H1 (cell line): ENCODE results near the gene RPL21. TPM values are rescaled to one million over a fixed set of nuclear protein-coding genes. Genes with fewer than 3 reads are reported as not detected.

Experiments used
- CTCF ChIA-PET: fragments of 300-600 bp; sonication (Branson Sonifier 250); formaldehyde crosslinking; loops from one replicate; lab custom pipeline; 2021; ENCODE audit not compliant: partially characterized antibody; lab: Charles Lee
- POLR2A ChIA-PET: fragments of 300-600 bp; sonication (Branson Sonifier 250); formaldehyde crosslinking; loops from one replicate; lab custom pipeline; 2021; ENCODE audit warnings: inconsistent platforms; ENCODE audit not compliant: partially characterized antibody; lab: Charles Lee
- DNase-seq, 2 experiments: peaks; one replicate each; pipeline versions ENCODE4 v3.0.0 to v3.0.0-alpha.2; 2010 to 2022; ENCODE audit warnings: low spot score in 2 of 2, low read depth in 1 of 2, mixed read lengths in 1 of 2
- FAIRE-seq: peaks from 2 replicates; lab custom pipeline; 2011; peaks lifted over from hg19 to GRCh38; lab: Jason Lieb, UNC
- H2AFZ ChIP-seq: 2 replicates; pipeline ENCODE4 v1.8.1; 2012; ENCODE audit warnings: low read length, inconsistent platforms
- H2AK5ac ChIP-seq: 2 replicates; pipeline ENCODE4 v1.6.1; 2013; ENCODE audit warnings: low read depth, low read length
- H2BK120ac ChIP-seq: replicated peaks from 2 replicates; pipeline ENCODE3; 2013; ENCODE audit warnings: low read depth, low read length, inconsistent platforms
- H2BK12ac ChIP-seq: 2 replicates; pipeline ENCODE4 v1.6.1; 2013; ENCODE audit warnings: low read depth, low read length
- H2BK15ac ChIP-seq: 2 replicates; pipeline ENCODE4 v1.6.1; 2013; ENCODE audit warnings: low read length
- H2BK20ac ChIP-seq: 2 replicates; pipeline ENCODE4 v1.6.1; 2013; ENCODE audit warnings: low read length
- H2BK5ac ChIP-seq: 2 replicates; pipeline ENCODE4 v1.6.1; 2013; ENCODE audit warnings: low read depth, low read length
- H3K14ac ChIP-seq: 2 replicates; pipeline ENCODE4 v1.6.1; 2013; ENCODE audit warnings: inconsistent platforms; ENCODE audit not compliant: insufficient read length
- H3K18ac ChIP-seq: 2 replicates; pipeline ENCODE4 v1.6.1; 2013; ENCODE audit warnings: low read length; ENCODE audit errors: extremely low read depth
- H3K23ac ChIP-seq: 2 replicates; pipeline ENCODE4 v1.6.1; 2013; ENCODE audit warnings: inconsistent platforms; ENCODE audit not compliant: insufficient read length
- H3K23me2 ChIP-seq: 2 replicates; pipeline ENCODE4 v1.6.1; 2013; ENCODE audit warnings: low read depth, low read length
- H3K27ac ChIP-seq: 2 replicates; pipeline ENCODE4 v1.6.1; 2011; ENCODE audit warnings: low read depth, low read length, inconsistent platforms
- H3K27me3 ChIP-seq, 4 experiments: replicated peaks in 1 of 4; 1 replicate in 1 of 4; 2 replicates in 3 of 4; pipeline versions ENCODE4 v1.6.1 to v1.8.1; 2011 to 2013; ENCODE audit warnings: low read length in 3 of 4, mild to moderate bottlenecking in 3 of 4, inconsistent platforms in 2 of 4, mixed read lengths in 2 of 4, moderate library complexity in 1 of 4; ENCODE audit not compliant: control insufficient read depth in 3 of 4, insufficient read depth in 3 of 4; ENCODE audit errors: extremely low read depth in 1 of 4
- H3K36me3 ChIP-seq, 4 experiments: 2 replicates each; pipeline versions ENCODE4 v1.6.1 to v1.8.1; 2011 to 2013; ENCODE audit warnings: mild to moderate bottlenecking in 4 of 4, low read length in 3 of 4, moderate library complexity in 2 of 4, control low read depth in 1 of 4, inconsistent platforms in 1 of 4; ENCODE audit not compliant: insufficient read depth in 4 of 4, control insufficient read depth in 2 of 4
- H3K4ac ChIP-seq: replicated peaks from 2 replicates; pipeline ENCODE3; 2013; ENCODE audit warnings: low read length, low read depth, mixed read lengths, inconsistent platforms; ENCODE audit not compliant: insufficient read length
- H3K4me1 ChIP-seq, 4 experiments: replicated peaks in 1 of 4; 1 replicate in 1 of 4; 2 replicates in 3 of 4; pipeline versions ENCODE4 v1.6.1 to v1.8.1; 2011 to 2013; ENCODE audit warnings: low read length in 3 of 4, inconsistent platforms in 2 of 4, mixed read lengths in 1 of 4; ENCODE audit not compliant: insufficient read depth in 4 of 4, control insufficient read depth in 3 of 4
- H3K4me2 ChIP-seq, 2 experiments: 2 replicates each; pipeline versions ENCODE4 v1.6.1 to v1.8.1; 2011 to 2013; ENCODE audit warnings: low read depth in 2 of 2, low read length in 2 of 2, control low read depth in 1 of 2, inconsistent platforms in 1 of 2, mild to moderate bottlenecking in 1 of 2; ENCODE audit not compliant: insufficient read depth in 1 of 2
- H3K4me3 ChIP-seq, 4 experiments: fragments of 200-600, 300-600 bp in 1 of 4; sonication (generic), shearing (Covaris generic), sonication (Bioruptor Twin) in 1 of 4; 2 replicates each; pipeline versions ENCODE4 v1.5.1 to v1.8.1; 2011 to 2016; ENCODE audit warnings: low read length in 4 of 4, low read depth in 3 of 4, control low read depth in 2 of 4, inconsistent platforms in 2 of 4, mild to moderate bottlenecking in 2 of 4, mixed read lengths in 1 of 4, moderate library complexity in 1 of 4; ENCODE audit not compliant: insufficient read depth in 2 of 4; ENCODE audit errors: extremely low read depth in 1 of 4
- H3K56ac ChIP-seq: replicated peaks from 2 replicates; pipeline ENCODE3; 2013; ENCODE audit warnings: low read depth, mild to moderate bottlenecking, mixed read lengths, low read length, inconsistent platforms; ENCODE audit not compliant: insufficient read length
- H3K79me1 ChIP-seq: 2 replicates; pipeline ENCODE4 v1.6.1; 2013; ENCODE audit warnings: low read depth, low read length, control low read depth
- H3K79me2 ChIP-seq, 2 experiments: 2 replicates each; pipeline versions ENCODE4 v1.6.1 to v1.8.1; 2012 to 2013; ENCODE audit warnings: low read length in 2 of 2, mild to moderate bottlenecking in 2 of 2, inconsistent platforms in 1 of 2; ENCODE audit not compliant: insufficient read depth in 2 of 2, control insufficient read depth in 1 of 2
- H3K9ac ChIP-seq, 4 experiments: replicated peaks in 1 of 4; 1 replicate in 1 of 4; 2 replicates in 3 of 4; pipeline versions ENCODE4 v1.6.1 to v1.8.1; 2011 to 2013; ENCODE audit warnings: low read depth in 3 of 4, low read length in 3 of 4, control low read depth in 2 of 4, mild to moderate bottlenecking in 2 of 4, moderate library complexity in 2 of 4, inconsistent platforms in 1 of 4; ENCODE audit errors: extremely low read depth in 1 of 4
- H3K9me3 ChIP-seq, 2 experiments: 2 replicates each; pipeline versions ENCODE4 v1.6.1 to v1.8.1; 2012 to 2013; ENCODE audit warnings: mild to moderate bottlenecking in 2 of 2, moderate library complexity in 2 of 2, control low read depth in 1 of 2, inconsistent platforms in 1 of 2, low read depth in 1 of 2, low read length in 1 of 2, mixed read lengths in 1 of 2; ENCODE audit not compliant: insufficient read depth in 2 of 2
- H4K20me1 ChIP-seq, 2 experiments: replicated peaks in 1 of 2; 2 replicates each; pipeline versions ENCODE3 to v1.8.1; 2011 to 2013; ENCODE audit warnings: inconsistent platforms in 2 of 2, low read length in 2 of 2, mild to moderate bottlenecking in 1 of 2; ENCODE audit not compliant: insufficient read depth in 2 of 2, control insufficient read depth in 1 of 2
- H4K5ac ChIP-seq: 2 replicates; pipeline ENCODE4 v1.6.1; 2013; ENCODE audit warnings: low read length, low read depth, mixed read lengths, inconsistent platforms; ENCODE audit not compliant: insufficient read length
- H4K8ac ChIP-seq: 2 replicates; pipeline ENCODE4 v1.8.0; 2013; ENCODE audit warnings: mild to moderate bottlenecking, moderate library complexity, low read length, inconsistent platforms; ENCODE audit not compliant: insufficient read depth; ENCODE audit errors: extremely low read depth
- H4K91ac ChIP-seq: replicated peaks from 2 replicates; pipeline ENCODE3; 2013; ENCODE audit warnings: low read length, mixed read lengths, inconsistent platforms; ENCODE audit not compliant: insufficient read length
- CEBPB ChIP-seq: IDR thresholded peaks from 2 replicates; pipeline ENCODE4 v1.6.1; 2012; ENCODE audit warnings: low read depth, low read length
- CTBP2 ChIP-seq: IDR thresholded peaks from 2 replicates; pipeline ENCODE4 v1.7.0; 2011; ENCODE audit warnings: borderline replicate concordance, mild to moderate bottlenecking, moderate library complexity, mixed read lengths, low read length; ENCODE audit not compliant: insufficient read depth, insufficient read length
- WGBS, 2 experiments: shearing (Covaris generic) in 1 of 2; methylation state at CpG; one replicate each; pipeline versions ENCODE4 v1.1.6 to v1.1.7; 2013 to 2015; ENCODE audit warnings: low lambda C conversion rate in 2 of 2, mixed read lengths in 2 of 2, inconsistent platforms in 1 of 2, low coverage in 1 of 2, missing lambda C conversion rate in 1 of 2; ENCODE audit not compliant: insufficient replicate concordance in 2 of 2, insufficient coverage in 1 of 2, insufficient read length in 1 of 2; ENCODE audit errors: extremely low coverage in 1 of 2, missing lambda C conversion rate in 1 of 2; 5-methylcytosine and 5-hydroxymethylcytosine counted together
- polyA plus RNA-seq, 7 experiments: library from polyadenylated mRNA; depleted of rRNA in 3 of 7; stranded (reverse) in 5 of 7; unstranded in 2 of 7; fragments of >200 nt in 5 of 7; fragments of 200-250 nt in 2 of 7; gene quantifications; 1 replicate in 5 of 7; 2 replicates in 1 of 7; 4 replicates in 1 of 7; pipeline versions ENCODE4 v1.2.1 to v1.2.3, GENCODE V29; 2011 to 2013; ENCODE audit warnings: missing spikeins in 2 of 7, mixed read lengths in 2 of 7
- total RNA-seq: library from RNA; stranded (reverse); fragmentation: NEBNext Ultra II Directional; extraction: Animal tissue kit (Norgen Biotek cat#: 25700); gene quantifications from 2 replicates; pipeline ENCODE4 v1.2.1, GENCODE V29; 2021
- TF ChIP-seq, protein P1 (sequence below): IDR thresholded peaks from 2 replicates; pipeline ENCODE4 v1.6.1; 2012; ENCODE audit warnings: low read length, inconsistent platforms

RPL21 gene
- total and polyA plus RNA-seq, 2 of the 8 experiments (the other 6 are each of a cell fraction or from before 2014, with no cell fraction given) = 624 to 1,283 TPM

DNA sequence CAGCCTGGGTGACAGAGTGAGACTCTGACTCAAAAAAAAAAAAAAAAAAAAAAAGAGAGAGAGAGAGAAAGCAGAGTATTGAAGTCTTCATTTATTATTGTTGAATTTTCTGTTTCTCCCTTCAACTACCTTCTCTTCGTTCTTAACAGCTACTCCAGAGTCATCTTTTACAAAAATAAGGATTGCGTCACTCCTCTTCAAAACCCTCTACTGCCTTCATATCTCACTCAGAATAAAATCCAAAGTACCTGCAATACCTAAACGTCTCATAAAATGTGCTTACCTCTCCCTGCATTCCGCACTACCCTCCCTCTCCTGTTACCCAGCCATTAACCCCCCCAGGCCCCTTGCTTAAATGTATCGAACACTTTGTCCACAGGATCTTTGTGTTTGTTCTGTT lies 17.4 kb upstream of the RPL21 start:
- no peak overlapping the region for H2AFZ ChIP-seq
- no peak overlapping the region for H3K23ac ChIP-seq
- no peaks in the 10 kb centered on the region for H3K4me1 ChIP-seq
- H3K36me3 ChIP-seq = no peaks in the 10 kb centered on the region
- H3K4me3 ChIP-seq = no peak overlapping the region
- no peak overlapping the region for H3K14ac ChIP-seq
- no peak overlapping the region for H4K8ac ChIP-seq
- TF ChIP-seq CTBP2 (no peak), CEBPB (peak; percentile 43; the same call in 1 of the 2 replicates)
- TF ChIP-seq, protein P1, sequence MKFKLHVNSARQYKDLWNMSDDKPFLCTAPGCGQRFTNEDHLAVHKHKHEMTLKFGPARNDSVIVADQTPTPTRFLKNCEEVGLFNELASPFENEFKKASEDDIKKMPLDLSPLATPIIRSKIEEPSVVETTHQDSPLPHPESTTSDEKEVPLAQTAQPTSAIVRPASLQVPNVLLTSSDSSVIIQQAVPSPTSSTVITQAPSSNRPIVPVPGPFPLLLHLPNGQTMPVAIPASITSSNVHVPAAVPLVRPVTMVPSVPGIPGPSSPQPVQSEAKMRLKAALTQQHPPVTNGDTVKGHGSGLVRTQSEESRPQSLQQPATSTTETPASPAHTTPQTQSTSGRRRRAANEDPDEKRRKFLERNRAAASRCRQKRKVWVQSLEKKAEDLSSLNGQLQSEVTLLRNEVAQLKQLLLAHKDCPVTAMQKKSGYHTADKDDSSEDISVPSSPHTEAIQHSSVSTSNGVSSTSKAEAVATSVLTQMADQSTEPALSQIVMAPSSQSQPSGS = no peak
- no peak overlapping the region for H2BK12ac ChIP-seq
- DNase-seq (no peak), FAIRE-seq (no peak)
- H3K18ac ChIP-seq = no peak overlapping the region
- no peak overlapping the region for H3K56ac ChIP-seq
- H3K27me3 ChIP-seq = no peaks in the 10 kb centered on the region
- H2BK5ac ChIP-seq = no peak overlapping the region
- ChIA-PET POLR2A (no interaction called here), CTCF (no interaction called here)
- H3K79me1 ChIP-seq = no peaks in the 10 kb centered on the region
- H3K4me2 ChIP-seq = no peak overlapping the region
- H3K9ac ChIP-seq = no peak overlapping the region
- H3K79me2 ChIP-seq = no peaks in the 10 kb centered on the region
- no peaks in the 10 kb centered on the region for H3K9me3 ChIP-seq
- H2BK120ac ChIP-seq = no peak overlapping the region
- no peak overlapping the region for H4K5ac ChIP-seq
- H4K91ac ChIP-seq = no peak overlapping the region
- no peak overlapping the region for H3K27ac ChIP-seq
- no peaks in the 10 kb centered on the region for H4K20me1 ChIP-seq
- no peak overlapping the region for H2BK20ac ChIP-seq
- WGBS, 2 experiments = 79% methylated on average over 5 of the region's 5 CpGs; no CpG with 5 or more reads in 1 of the 2 experiments
- no peak overlapping the region for H3K4ac ChIP-seq
- no peak overlapping the region for H2BK15ac ChIP-seq
- H3K23me2 ChIP-seq = no peaks in the 10 kb centered on the region
- H2AK5ac ChIP-seq = no peak overlapping the region
